Fibroblast of the conjunctiva (primary cell): Measurements from ENCODE around the gene KRT76.

Experiments
- DNase-seq: peaks from one replicate; pipeline ENCODE4 v3.0.0-alpha.2; 2010; ENCODE audit warnings: low read depth

KRT76 gene

DNA sequence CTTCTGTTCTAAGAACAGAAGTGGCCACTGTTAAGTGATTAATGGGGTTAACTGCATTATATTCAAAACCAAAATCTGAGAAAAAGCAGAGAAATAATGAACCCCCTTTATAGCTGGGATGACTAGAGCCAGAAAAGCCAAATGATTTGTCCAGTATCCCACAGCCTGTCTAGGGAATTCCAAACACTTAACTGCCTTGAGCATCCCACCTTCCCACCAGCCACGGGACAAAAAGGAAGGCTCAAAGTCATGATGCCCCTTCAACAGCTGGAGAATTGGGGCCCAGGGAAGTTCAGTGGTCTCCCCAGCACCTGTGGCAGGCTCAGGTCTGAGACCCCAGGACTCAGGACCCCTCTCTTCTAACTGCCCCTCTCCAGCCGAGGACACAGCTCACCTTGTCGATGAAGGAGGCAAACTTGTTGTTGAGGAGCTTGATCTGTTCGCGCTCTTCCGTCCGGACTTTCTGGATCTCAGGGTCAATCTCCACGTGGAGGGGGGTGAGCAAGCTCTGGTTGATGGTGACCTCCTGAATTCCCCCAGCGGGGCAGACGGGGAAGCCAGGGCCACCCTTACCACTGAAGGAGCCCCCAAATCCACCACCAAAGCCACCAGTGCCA lies 36.2 kb upstream of the KRT76 start:
- DNase-seq, result no peak

DNA sequence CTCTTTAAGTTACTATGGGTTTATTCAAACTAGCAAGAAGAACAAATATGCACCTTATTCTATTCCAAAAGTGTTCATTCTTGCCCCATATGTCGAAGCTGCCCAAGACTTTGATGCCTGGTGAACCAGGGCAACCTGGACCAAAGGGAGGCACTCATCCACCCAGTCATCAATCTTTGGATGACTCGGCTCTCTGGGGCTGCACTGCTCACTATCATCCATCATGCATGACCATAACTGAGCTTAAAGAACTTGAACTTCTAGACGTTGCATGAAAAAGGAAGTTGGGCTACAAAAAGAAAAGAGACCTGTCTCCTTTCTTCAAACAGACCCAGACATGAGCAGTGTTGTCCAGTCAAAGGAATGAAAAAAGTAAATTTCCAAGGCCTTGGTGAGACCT lies 35.6 kb upstream of the KRT76 start:
- DNase-seq, result no peak

DNA sequence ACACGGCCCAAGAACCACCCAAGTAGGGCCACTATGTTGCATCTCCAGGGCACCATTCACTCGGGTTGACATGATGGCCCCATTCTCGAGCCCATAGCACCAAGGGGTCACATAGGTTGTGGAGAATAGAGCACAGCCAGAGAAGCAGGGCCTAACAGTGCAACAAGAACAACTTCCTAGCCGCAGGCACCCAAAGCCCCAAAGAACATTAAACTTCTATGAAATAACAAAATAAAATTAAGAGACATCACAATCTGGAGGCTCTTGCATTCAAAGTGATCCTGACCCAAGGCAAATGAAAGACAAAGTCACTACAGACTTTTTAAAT lies 34.9 kb upstream of the KRT76 start:
- DNase-seq, result no peak

DNA sequence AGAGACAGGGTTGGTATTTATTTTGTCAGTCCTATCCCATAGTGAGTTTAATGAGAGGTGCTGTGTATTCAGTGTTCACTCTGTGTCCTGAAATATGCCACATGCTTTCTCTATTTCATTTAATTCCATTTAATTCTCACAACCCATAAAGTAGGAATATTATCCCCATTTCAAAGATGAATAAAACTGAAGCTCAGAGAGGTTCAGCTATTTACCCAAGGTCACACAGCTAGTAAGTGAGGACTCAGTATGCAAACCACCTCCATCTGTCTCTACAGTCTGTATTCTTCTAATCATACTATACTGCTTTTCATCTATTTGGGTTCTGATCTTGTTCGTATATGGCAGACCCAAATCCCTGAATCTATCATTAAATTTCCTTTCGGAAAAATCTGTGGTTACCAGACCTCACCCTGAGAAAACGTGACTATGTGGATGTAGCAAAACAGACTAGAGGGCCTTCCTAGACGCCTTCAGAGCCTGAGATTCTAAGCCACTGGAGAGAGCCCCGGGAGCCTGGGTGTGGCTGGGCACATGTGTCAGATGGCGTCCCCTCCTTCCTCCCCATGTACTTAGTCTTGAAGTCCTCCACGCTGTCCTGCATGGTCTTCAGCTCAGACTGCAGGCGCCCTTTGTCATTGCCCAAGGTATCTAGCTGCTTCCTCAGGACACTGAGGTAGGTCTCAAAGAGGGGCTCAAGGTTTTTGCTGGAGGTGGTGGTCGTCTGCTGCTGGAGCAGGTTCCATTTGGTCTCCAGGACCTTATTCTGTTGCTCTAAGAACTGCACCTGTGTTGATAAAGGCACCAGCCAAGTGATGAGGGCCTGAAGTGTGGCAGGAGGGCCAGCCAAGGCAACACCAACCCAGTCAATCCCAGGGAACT lies 34.3 kb upstream of the KRT76 start:
- DNase-seq, result no peak

DNA sequence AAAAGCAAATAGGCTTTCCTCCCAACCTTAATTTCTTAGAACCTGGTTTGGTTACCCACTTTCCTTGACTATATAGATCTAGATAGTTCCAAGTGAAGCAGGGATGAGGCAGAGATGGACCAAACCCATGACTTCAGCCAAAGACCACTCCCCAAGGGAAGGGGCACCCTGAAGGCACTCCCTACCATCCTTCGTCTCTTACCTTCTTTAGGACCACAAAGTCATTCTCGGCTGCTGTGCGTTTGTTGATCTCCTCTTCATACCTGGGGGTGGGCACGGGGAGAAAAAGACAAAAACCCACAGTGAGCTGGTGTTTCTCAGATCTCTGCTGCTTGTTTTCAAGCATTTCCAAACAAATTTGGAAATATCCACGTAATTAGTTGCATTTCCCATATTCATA lies 33.4 kb upstream of the KRT76 start:
- DNase-seq, result no peak

DNA sequence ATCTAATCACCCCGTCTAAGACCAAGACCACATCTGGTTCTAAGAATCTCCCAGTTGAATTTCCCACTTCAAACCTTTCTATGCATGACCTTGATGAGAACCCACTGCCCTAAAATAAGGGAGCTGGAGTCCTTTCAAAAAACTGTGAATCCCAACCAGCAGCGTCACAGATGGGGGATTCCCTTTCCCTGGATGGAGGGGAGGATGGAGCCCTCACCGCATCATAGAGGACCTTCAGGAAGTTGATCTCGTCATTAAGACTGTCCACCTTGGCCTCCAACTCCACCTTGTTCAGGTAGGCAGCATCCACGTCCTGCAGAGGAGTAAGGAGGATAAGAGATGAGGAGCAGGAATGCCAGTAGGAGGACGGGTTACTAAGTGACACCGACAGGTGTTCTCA lies 32.0 kb upstream of the KRT76 start:
- no peak for DNase-seq

DNA sequence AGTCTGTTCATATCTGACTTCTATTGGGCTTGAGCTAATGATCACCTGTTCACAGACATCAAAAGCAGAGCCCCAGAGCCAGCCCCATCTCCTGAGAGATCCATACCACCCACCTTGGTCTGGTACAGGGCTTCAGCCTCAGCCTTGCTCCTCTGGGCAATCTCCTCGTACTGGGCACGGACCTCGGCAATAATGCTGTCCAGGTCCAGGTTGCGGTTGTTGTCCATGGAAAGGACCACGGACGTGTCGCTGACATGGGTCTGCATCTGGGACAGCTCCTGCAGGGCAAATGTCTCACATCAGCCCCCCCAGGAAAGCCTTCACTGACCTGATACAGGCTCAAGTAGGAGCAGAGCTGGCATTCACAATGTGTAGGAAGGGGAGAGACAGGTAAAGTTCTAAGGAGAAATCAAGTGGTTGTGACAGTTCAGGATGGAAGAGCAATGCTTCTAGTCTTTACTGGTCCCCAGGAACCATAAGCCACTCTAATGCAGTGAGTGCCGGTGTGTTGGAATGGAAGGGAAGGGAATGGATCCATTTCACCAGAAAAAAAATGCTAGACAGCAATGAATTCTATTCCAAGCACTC lies 31.5 kb upstream of the KRT76 start:
- no peak for DNase-seq

DNA sequence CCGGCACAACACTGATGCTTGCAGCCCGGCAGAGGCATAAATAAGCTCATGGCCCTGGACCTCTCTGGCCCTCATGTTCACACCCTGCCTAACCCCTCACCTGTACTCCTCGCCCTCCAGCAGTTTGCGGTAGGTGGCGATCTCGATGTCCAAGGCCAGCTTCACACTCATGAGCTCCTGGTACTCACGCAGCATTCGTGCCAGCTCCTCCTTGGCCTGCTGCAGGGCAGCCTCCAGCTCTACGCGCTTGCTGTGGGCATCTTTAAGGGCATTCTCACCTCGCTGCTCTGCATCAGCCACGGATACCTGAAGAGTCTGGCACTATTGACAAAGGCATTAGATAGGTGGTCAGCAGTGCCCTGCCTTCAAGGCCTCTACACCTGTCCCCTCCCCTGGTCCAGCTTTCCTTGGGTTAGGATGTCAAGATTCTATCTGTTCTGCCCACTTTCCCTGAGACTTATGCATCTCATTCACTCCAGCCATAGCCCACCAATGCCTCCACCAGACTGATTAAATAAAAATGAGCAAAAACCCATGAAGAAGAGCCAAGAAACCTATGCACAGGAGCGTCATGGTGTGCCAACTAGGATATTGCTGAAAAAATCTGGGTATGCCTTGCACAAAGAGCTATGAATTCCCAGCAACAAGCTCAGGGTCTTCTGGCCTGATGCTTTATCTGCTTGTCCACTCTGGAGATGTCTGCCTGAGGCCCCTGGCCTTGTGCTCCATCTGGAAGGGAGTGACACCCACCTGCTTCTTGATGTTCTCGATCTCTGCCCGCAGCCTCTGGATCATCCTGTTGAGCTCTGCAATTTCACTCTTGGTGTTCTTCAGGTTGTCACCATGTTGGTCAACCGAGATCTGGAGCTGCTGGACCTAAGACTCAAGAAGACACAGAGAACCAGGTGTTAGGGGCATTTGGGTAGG lies 30.7 kb upstream of the KRT76 start:
- no peak for DNase-seq

DNA sequence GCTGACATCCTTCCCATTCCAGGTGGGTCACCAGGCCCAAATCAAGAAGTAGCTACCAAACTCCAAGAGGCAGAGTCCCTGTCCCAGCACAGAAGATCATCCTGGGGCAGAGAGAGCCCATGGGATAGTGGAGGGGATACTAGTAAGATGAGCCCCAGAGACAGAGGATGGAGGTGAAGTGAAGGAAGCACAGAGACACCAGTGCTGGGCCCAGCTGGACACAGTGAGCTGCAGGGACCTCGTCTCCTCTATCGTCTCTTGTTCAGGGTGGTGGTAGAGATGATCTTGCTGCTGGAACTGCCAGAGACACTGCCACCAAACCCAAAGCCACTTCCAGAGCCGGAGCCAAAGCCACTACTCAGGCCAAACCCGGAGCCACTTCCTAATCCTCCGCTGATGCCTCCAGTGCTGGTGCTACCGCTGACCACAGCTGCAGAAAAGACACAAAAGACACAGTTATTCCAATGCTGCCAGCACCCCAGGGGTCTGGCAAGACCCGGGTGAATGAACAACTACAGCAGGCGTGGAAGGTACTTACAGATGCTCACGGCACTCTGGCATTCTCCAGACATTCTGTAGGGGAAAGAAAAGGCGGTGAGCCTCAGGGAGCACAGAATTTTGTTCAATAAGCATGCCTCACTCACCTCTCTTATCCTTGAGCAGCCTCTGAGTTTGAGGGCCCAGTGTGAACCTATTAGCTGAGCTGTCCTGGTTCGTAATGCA lies 29.8 kb upstream of the KRT76 start:
- DNase-seq, result no peak

DNA sequence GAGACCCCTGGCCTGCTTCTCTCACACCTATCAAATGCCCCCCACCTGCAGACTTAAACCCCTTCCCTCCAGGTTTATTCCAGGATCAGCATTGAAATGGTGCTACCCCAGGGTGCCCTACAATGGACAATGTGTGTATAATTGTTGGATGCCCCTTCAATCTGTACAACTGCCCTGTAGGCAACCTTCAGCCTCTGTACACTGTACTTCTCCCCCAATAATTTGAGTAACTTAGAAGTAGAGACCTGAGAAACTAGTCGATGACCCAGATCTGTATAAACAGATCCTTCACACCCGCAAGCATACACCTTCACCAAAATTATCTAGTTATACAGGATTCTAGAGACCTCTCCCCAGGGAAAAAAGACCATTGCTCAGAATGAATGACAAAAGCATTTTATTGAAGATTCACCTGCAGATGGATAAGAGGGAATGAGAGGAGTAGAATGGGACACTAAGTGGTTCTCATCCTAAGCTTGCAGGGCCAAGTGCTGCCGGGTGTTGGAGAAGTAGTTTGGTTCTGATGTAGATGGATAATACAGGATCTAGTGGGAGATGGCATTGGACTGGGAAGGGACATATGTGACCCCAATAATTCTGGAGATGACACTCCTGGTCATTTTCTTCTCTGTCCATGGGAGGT lies 29.1 kb upstream of the KRT76 start:
- DNase-seq, result no peak

DNA sequence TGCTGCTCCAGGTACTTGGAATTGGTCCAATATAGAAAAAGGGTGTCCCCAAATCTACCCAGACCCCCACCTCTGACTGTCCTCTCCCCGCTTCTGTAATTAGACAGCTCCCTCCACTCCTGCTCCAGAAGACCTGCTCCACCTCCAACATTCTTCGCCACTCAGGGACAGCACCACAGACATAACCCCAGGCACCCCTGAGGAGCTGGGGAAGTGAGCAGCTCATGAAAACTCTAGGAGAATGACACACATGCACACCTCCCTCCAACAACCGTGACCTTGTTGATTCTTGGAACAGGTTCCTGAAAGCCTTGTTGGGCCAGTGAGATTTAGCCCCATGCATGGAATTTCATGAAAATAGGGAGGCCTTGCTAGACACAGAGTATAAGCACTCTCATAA lies 28.6 kb upstream of the KRT76 start:
- DNase-seq, result no peak

DNA sequence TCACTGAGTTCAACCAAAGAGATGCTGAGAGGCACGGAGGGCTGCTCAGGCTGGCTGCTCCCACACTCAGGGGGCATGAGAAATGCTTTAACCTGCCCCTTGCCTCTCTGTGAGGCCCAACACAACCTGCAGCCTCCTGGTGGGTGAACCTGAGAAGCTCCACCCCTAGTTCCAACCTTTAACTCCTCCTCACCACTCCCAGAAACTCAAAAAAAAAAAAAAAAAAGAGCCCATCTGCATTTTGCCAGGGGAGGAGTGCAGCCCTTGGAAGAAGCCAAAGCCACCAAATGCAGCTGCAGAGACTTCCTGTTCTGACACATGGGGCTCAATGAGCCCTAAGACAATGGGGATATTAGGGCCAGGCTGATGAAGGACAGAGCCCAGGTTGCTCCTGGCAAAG lies 27.9 kb upstream of the KRT76 start:
- no peak for DNase-seq

DNA sequence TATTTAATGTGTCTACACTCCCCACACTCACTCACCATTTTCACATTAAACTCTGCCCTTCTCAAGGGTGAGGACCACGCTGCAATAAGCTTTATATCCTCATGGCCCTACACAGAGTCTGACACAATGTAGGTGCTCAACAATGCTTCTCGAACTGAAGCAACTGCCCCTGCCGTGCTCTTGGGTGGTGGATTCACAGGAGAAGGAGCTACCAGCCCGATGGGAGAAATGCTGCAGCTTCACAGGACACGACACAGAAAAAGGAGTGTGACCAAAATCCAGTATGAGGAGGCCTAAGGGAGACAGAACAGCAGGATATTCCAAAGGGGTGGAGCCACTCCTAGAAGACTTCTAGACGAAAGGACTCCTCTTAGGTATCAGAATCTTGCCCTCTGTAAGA lies 25.3 kb upstream of the KRT76 start:
- no peak for DNase-seq

DNA sequence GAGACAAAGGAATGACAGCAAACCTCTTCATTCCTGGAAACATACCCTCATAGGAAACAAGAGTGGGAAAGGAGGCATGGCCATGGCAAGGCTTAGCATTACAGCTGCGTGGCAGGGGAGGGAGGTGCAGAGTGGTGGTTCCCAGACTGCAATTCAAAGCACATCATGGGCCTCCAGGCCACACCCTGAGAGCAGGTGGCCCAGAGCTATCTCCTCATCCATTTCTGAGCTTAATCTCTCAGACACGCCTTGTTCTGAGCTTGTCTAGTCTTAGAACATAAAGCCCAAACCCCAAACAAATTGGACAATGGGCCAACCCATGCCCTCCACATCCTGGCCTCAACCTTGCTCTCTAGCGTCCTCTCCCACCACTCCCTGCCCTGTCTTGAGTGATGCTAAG lies 24.6 kb upstream of the KRT76 start:
- no peak for DNase-seq

DNA sequence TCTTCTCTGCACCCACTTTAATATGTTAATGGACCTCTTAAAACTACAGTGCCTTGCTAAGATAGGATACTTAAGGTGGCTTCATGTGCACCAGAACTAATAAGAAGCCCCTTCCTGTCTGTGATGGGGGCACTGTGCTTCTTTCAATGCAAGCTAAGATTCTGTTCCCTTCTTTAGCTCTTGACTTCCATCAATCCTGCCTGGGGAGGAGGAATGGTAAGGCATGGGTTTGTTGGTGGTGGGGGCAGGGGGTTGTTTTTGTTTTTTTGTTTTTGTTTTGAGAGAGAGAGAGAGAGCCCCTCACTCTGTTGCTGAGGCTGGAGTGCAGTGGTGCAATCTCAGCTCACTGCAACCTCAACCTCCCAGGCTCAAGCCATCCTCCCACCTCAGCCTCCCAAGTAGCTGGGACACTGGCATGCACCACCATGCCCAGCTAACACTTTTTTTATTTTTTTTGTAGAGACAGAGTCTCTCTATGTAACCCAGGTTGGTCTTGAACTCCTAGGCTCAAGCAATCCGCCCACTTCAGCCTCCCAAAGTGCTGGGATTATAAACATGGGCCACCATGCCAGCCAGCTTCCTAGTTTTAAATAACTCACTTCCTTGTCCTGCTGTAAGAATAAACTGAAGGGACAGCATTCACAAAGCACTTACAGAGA lies 23.2 kb upstream of the KRT76 start:
- no peak for DNase-seq

DNA sequence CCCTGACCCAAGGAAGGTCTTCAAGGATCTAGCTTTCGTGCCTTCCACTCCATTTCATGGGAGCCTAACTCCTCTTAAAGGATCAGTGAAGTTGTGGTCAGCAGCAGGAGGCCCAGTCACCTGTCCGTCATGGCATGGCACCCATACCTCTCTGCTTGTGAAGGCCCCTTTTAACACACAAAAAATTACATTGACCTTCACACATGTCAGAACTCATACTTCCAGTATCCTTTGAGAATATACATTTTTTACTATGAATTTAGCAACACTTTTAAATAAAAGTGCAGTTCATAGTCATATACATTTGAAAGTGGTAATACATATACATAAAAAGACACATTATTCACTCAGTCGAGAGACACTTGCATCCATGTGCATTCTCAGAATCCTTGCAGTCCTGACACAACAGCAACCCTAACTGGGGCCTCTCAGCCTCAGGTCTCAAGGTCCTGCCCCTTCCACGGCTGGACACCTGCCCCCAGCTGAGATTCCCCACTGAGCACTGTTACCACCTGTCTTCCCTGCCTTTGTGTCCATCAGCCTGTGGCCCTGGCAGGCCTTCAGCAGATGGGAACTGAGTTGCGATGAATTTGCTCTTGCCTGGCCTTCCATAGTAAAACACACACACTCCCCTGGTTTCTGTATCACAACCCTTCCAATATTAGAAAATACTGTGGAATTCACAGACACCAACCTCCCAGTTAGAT lies 22.5 kb upstream of the KRT76 start:
- DNase-seq, result no peak

DNA sequence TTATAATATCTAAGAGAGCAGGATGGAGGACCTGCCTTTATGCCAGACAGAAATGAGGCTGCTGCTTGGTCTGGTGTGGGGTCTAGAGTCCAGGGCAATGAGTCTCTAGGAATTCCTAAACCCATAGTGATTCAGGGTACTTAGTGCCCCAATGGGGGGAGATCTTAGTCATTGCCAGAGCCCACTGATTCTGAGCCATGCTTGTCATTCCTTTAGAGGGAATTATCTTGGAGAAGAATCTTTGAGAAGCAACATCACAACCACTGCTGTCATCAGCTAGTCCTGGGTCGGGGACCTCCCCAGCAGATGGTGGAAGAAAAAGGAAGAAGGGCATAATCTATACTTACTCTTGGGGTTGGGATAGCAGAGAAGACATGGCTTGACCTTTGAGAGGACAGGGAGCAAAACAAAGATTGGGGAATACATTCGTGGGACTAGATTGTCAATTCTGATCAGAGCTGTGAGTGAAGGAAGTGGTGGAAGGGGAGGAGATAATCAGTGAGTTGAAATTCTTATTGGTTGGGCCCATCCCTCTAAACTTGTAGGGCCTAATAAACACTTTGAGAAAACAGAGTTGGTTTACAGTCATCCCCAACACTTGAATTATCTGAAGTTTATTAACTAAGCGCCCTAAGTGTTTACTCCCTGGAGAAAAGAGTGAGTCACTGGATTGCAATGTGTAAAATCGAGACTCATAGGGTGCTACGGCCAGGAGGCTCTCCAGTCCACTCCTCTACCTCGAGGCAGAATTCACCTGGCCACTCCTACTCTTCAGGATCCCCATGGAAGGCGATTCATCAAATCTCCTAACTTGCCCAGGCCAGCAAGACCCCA lies 21.7 kb upstream of the KRT76 start:
- DNase-seq, result no peak

DNA sequence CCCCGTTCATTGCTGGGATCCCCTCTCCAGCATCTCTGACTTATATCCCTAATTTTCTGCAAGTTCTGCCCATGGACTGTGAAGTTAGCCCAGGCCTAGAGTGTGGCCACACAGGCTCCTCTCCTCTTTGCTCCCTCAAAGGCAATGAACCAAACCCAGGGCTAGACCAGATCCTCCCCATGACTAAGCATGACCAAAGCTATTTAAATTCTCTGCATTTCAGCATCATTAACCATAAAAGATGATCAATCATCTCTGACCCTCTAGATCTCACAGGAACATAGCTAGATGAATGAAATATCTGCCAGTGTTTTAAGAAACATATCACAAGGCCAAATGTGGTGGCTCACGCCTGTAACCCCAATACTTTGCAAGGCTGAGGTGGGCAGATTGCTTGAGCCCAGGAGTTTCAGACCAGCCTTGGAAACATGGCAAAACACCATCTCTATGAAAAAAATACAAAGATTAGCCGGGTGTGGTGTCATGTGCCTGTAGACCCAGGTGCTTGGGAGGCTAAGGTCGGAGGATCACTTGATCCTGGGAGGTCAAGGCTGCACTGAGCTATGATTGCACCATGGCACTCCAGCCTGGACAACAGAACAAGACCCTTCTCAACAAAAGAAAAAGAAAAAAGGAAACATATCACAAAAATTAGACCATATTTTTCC lies 21.0 kb upstream of the KRT76 start:
- no peak for DNase-seq

DNA sequence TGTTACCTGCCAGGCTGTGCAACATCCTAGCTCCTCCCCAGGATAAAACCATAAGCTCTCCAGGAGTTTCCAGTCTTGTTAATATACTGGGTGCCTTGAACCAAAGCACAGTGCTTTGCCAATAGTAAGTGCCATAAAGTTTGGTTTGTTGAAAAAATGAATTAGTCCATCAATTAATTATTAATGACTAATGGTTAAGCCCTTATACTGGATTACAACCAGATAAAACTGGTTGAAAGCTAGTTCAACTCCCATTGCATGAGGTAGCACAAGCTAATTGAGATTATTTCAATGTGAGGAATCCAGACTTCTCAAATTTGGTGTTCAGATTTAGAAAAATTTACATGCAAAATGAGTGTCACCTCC lies 20.4 kb upstream of the KRT76 start:
- DNase-seq, result no peak
